ENCODE measurements around the gene LGALS1. TPM values are rescaled to one million over a fixed set of nuclear protein-coding genes. Genes with fewer than 3 reads are reported as not detected.
"Not testable (repeated sequence)": the region's sequence is repeated elsewhere in the genome, so short reads cannot be mapped to it uniquely, and the experiment has no call there.

Gene LGALS1
- total RNA-seq, 3 donors from 2014 or later, result 621 to 2,412 (median 641) TPM

DNA sequence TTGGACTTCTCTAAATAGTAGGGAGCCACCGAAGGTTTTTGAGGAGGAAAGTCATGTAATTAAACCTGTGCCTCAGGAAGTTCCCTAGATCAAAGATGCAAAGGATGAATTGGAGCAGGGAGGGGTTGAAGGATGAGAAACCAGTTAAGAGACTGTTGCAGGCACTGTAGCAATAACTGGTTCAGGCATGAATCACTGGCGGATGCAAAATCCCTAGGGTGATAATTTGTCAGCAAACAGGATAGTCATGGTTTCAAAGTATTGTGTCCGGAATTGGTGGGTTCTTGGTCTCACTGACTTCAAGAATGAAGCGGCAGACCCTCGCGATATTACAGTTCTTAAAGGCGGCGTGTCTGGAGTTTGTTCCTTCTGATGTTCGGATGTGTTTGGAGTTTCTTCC lies 41.3 kb downstream of the LGALS1 start:
- Histone ChIP-seq H3K4me3 (no peak overlapping the region), H3K27me3 (no peaks in the 10 kb centered on the region), H3K9me3 (no peaks in the 10 kb centered on the region), H3K4me1 (no peaks in the 10 kb centered on the region), H3K36me3 (no peaks in the 10 kb centered on the region), H3K27ac (no peak overlapping the region)
- intact Hi-C loops (cut with DNase I; ENCODE audit: low total_unique reads), result no loop called here
- no peak for TF ChIP-seq POLR2AphosphoS5 (IDR thresholded peaks at IDR 0.05)
- DNase-seq (ENCODE audit: low spot score in 2 of 2), result no peak

DNA sequence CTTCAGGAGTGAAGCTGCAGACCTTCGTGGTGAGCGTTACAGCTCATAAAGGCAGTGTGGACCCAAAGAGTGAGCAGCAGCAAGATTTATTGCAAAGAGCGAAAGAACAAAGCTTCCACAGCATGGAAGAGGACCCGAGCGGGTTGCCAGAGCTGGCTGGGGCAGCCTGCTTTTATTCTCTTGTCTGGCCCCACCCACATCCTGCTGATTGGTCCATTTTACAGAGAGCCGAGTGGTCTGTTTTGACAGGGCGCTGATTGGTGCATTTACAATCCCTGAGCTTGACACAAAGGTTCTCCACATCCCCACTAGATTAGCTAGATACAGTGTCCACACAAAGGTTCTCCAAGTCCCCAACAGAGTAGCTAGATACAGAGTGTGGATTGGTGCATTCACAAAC lies 41.8 kb downstream of the LGALS1 start:
- H3K9me3 ChIP-seq; H3K4me1 ChIP-seq; H3K27me3 ChIP-seq; H3K27ac ChIP-seq; DNase-seq (ENCODE audit: low spot score in 2 of 2); H3K4me3 ChIP-seq; H3K36me3 ChIP-seq; intact Hi-C loops (cut with DNase I; ENCODE audit: low total_unique reads): not testable (repeated sequence)

DNA sequence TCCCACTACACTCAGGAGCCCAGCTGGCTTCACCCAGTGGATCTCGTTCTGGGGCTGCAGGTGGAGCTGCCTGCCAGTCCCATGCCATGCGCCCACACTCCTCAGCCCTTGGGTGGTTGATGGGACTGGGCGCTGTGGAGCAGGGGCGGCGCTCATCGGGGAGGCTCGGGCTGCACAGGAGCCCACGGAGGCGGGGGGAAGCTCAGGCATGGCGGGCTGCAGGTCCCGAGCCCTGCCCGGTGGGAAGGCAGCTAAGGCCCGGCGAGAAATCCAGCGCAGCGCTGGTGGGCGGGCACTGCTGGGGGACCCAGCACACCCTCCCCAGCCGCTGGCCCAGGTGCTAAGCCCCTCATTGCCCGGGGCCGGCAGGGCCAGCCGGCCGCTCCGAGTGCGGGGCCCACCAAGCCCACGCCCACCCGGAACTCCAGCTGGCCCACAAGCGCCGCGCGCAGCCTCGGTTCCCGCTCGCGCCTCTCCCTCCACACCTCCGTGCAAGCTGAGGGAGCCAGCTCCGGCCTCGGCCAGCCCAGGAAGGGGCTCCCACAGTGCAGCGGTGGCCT lies 42.4 kb downstream of the LGALS1 start:
- H3K9me3 ChIP-seq; H3K4me3 ChIP-seq; DNase-seq (ENCODE audit: low spot score in 2 of 2); H3K4me1 ChIP-seq; H3K27me3 ChIP-seq; H3K36me3 ChIP-seq; H3K27ac ChIP-seq: not testable (repeated sequence)
- intact Hi-C loops (cut with DNase I; ENCODE audit: low total_unique reads), result loop anchor here (2.0 kb wide), 1 partner anchor 71 kb away; no protein-coding TSS in a partner anchor

DNA sequence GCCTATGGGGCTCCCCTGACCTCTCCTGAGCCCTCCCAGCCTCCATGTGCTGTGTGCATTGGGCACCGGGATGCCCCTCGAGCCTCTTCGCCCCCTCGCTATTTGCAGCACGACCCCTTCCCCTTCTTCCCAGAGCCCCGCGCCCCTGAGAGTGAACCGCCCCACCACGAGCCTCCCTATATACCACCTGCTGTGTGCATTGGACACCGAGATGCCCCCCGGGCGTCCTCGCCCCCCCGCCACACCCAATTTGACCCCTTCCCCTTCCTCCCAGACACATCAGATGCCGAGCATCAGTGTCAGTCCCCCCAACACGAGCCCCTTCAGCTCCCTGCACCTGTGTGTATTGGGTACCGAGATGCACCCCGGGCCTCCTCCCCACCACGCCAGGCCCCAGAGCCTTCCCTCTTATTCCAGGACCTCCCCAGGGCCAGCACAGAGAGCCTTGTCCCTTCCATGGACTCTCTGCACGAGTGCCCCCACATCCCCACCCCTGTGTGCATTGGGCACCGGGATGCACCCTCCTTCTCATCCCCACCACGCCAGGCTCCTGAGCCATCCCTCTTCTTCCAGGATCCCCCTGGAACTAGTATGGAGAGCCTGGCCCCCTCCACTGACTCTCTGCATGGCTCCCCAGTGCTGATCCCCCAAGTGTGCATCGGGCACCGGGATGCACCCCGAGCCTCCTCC lies 50.3 kb downstream of the LGALS1 start:
- TF ChIP-seq, protein P1, sequence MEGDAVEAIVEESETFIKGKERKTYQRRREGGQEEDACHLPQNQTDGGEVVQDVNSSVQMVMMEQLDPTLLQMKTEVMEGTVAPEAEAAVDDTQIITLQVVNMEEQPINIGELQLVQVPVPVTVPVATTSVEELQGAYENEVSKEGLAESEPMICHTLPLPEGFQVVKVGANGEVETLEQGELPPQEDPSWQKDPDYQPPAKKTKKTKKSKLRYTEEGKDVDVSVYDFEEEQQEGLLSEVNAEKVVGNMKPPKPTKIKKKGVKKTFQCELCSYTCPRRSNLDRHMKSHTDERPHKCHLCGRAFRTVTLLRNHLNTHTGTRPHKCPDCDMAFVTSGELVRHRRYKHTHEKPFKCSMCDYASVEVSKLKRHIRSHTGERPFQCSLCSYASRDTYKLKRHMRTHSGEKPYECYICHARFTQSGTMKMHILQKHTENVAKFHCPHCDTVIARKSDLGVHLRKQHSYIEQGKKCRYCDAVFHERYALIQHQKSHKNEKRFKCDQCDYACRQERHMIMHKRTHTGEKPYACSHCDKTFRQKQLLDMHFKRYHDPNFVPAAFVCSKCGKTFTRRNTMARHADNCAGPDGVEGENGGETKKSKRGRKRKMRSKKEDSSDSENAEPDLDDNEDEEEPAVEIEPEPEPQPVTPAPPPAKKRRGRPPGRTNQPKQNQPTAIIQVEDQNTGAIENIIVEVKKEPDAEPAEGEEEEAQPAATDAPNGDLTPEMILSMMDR (IDR thresholded peaks at IDR 0.05), result no peak
- no peak for TF ChIP-seq POLR2AphosphoS5 (IDR thresholded peaks at IDR 0.05)
- TF ChIP-seq POLR2A (IDR thresholded peaks at IDR 0.05), result no peak
- no peak overlapping the region for H3K27ac ChIP-seq
- H3K36me3 ChIP-seq, result no peaks in the 10 kb centered on the region
- no peaks in the 10 kb centered on the region for H3K27me3 ChIP-seq
- no peak overlapping the region for H3K4me3 ChIP-seq
- no peaks in the 10 kb centered on the region for H3K9me3 ChIP-seq
- no peaks in the 10 kb centered on the region for H3K4me1 ChIP-seq
- DNase-seq (ENCODE audit: low spot score in 2 of 2), result no peak
- intact Hi-C loops (cut with DNase I; ENCODE audit: low total_unique reads), result no loop called here

DNA sequence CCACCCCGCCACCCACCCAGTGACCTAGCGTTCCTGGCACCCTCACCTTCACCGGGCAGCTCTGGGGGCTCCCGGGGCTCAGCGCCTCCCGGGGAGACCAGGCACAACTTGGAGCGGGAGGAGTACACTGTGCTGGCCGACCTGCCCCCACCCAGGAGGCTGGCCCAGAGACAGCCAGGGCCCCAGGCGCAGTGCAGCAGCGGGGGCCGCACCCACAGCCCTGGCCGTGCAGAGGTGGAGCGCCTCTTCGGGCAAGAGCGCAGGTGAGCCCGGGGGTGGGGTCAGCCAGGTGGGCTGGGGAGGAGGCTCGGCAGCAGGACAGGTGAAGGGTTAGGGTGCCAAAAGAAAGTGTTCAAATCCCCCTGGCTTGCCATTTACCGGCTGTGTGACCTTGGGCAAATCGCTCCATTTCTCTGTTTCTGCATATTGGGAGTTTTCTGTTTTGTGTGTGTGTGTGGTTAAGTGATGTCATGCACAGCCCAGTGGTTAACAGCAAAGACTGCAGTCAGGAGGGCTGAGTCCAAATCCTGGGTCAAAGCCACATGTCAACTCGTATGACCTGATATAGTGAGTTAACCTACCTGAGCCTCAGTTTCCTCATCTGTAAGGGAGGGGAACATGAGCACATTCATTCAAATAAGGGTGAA lies 50.9 kb downstream of the LGALS1 start:
- H3K4me3 ChIP-seq, result no peak overlapping the region
- no peak for DNase-seq (ENCODE audit: low spot score in 2 of 2)
- H3K4me1 ChIP-seq, result no peaks in the 10 kb centered on the region
- intact Hi-C loops (cut with DNase I; ENCODE audit: low total_unique reads), result no loop called here
- H3K9me3 ChIP-seq, result no peaks in the 10 kb centered on the region
- TF ChIP-seq POLR2AphosphoS5 (IDR thresholded peaks at IDR 0.05) (no peak), POLR2A (IDR thresholded peaks at IDR 0.05) (no peak)
- TF ChIP-seq, protein P1 (IDR thresholded peaks at IDR 0.05), result no peak
- no peaks in the 10 kb centered on the region for H3K36me3 ChIP-seq
- no peak overlapping the region for H3K27ac ChIP-seq
- no peaks in the 10 kb centered on the region for H3K27me3 ChIP-seq

DNA sequence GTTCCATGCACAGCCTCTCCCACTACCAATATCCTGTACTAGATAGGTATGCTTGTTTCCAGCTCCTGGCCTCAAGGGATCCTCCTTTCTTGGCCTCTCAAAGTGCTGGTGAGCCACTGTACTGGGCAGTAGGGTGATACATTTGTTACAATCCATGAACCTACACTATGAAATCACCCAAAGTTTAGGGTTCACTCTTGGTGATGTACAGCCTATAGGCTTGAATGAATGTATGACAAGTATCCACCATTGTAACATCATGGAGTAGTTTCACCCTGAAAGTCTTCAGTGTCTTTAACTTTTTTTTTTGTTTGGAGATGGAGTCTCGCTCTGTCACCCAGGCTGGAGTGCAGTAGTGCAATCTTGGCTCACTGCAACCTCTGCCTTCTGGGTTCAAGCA lies 53.2 kb downstream of the LGALS1 start:
- Histone ChIP-seq H3K27ac (peak overlapping the region in 1 of 2 donors; percentile 60), H3K36me3 (no peaks in the 10 kb centered on the region), H3K9me3 (no peaks in the 10 kb centered on the region), H3K27me3 (no peaks in the 10 kb centered on the region), H3K4me3 (no peak overlapping the region), H3K4me1 (no peaks in the 10 kb centered on the region)
- intact Hi-C loops (cut with DNase I; ENCODE audit: low total_unique reads), result no loop called here
- DNase-seq (ENCODE audit: low spot score in 2 of 2), result no peak
- no peak for TF ChIP-seq POLR2AphosphoS5 (IDR thresholded peaks at IDR 0.05)

Other genes starting within 250 kb of the LGALS1 start
- gene ELFN2, start 248.2 kb upstream of the LGALS1 start, total RNA-seq, result not detected
- gene MFNG, start 189.3 kb upstream of the LGALS1 start, total RNA-seq, result 10 to 100 TPM in 2 of 3 donors, 1 to 10 TPM in 1; 9.4 to 20.6 (median 17.8) TPM
- 10 to 100 TPM in 2 of 3 donors, 1 to 10 TPM in 1; 2.9 to 12.1 (median 10.2) TPM for gene CARD10, start 156.2 kb upstream of the LGALS1 start, total RNA-seq
- 10 to 100 TPM; 13.8 to 43.0 (median 29.8) TPM for gene CDC42EP1, start 115.2 kb upstream of the LGALS1 start, total RNA-seq
- under 1 TPM in 2 of 3 donors, not detected in 1; 0.80 to 0.88 TPM for gene LGALS2, start 95.5 kb upstream of the LGALS1 start, total RNA-seq
- gene GGA1, start 66.8 kb upstream of the LGALS1 start, total RNA-seq, result 10 to 100 TPM; 36.6 to 63.9 (median 54.7) TPM
- gene SH3BP1, start 36.0 kb upstream of the LGALS1 start, total RNA-seq, result 1 to 10 TPM; 3.8 to 8.8 (median 7.3) TPM
- gene PDXP, start 16.9 kb upstream of the LGALS1 start, total RNA-seq, result 1 to 10 TPM; 4.2 to 6.9 (median 4.2) TPM
- 10 to 100 TPM; 24.5 to 29.4 (median 24.6) TPM for gene NOL12, start 10.7 kb downstream of the LGALS1 start, total RNA-seq
- 10 to 100 TPM; 78.3 to 95.0 (median 88.3) TPM for gene TRIOBP, start 21.4 kb downstream of the LGALS1 start, total RNA-seq
- 10 to 100 TPM; 17.3 to 23.7 (median 21.6) TPM for gene GCAT, start 132.3 kb downstream of the LGALS1 start, total RNA-seq
- under 1 TPM in 1 of 3 donors, not detected in 2; 0.44 TPM for gene GALR3, start 147.7 kb downstream of the LGALS1 start, total RNA-seq
- 10 to 100 TPM; 27.5 to 41.3 (median 34.9) TPM for gene ANKRD54, start 168.7 kb downstream of the LGALS1 start, total RNA-seq
- gene EIF3L, start 173.8 kb downstream of the LGALS1 start, total RNA-seq, result 100 to 1,000 TPM; 471 to 569 (median 490) TPM
- gene MICALL1, start 230.7 kb downstream of the LGALS1 start, total RNA-seq, result 10 to 100 TPM in 2 of 3 donors, 1 to 10 TPM in 1; 8.6 to 25.6 (median 22.0) TPM

Data from breast epithelium (tissue), 4 donors.